C4-2B (cell line): ENCODE results near the gene TMEM183A.

Source experiments
- H3K27ac ChIP-seq: fragments of 450-650 bp; 2 replicates; pipeline ENCODE4 v1.5.1; 2017
- CTCF ChIP-seq: fragments of 450-650 bp; conservative IDR thresholded peaks from 2 replicates; pipeline ENCODE4 v1.5.1; 2017; ENCODE audit warnings: mild to moderate bottlenecking
- ZFX ChIP-seq: fragments of 450-650 bp; IDR thresholded peaks from 2 replicates; pipeline ENCODE4 v1.6.1; 2017

Gene TMEM183A

GRCh38 chr1:203056516-203056915, 49.3 kb downstream of the TMEM183A start:
- H3K27ac ChIP-seq = no peak overlapping the region
- TF ChIP-seq ZFX (no peak), CTCF (no peak)

GRCh38 chr1:203057911-203058675, 50.9 kb downstream of the TMEM183A start:
- H3K27ac ChIP-seq = no peak overlapping the region
- TF ChIP-seq ZFX (no peak), CTCF (no peak)

GRCh38 chr1:203058676-203058935, 51.4 kb downstream of the TMEM183A start:
- H3K27ac ChIP-seq = no peak overlapping the region
- TF ChIP-seq ZFX = no peak
- TF ChIP-seq CTCF = no peak

GRCh38 chr1:203059485-203059884, 52.3 kb downstream of the TMEM183A start:
- no peak overlapping the region for H3K27ac ChIP-seq
- TF ChIP-seq CTCF (no peak), ZFX (no peak)

- TF ChIP-seq CTCF (no peak), ZFX (no peak)
- H3K27ac ChIP-seq = no peak overlapping the region
Observed at GRCh38 chr1:203060115-203060514, 52.9 kb downstream of the TMEM183A start.

GRCh38 chr1:203063287-203063686, 56.1 kb downstream of the TMEM183A start:
- TF ChIP-seq CTCF (no peak), ZFX (no peak)
- no peak overlapping the region for H3K27ac ChIP-seq

GRCh38 chr1:203065191-203065590, 58.0 kb downstream of the TMEM183A start:
- no peak overlapping the region for H3K27ac ChIP-seq
- TF ChIP-seq CTCF = no peak
- no peak for TF ChIP-seq ZFX
